ENCODE results near the gene SBDS.
"Not testable (repeated sequence)": the region's sequence is repeated elsewhere in the genome, so short reads cannot be mapped to it uniquely, and the experiment has no call there.

DNA sequence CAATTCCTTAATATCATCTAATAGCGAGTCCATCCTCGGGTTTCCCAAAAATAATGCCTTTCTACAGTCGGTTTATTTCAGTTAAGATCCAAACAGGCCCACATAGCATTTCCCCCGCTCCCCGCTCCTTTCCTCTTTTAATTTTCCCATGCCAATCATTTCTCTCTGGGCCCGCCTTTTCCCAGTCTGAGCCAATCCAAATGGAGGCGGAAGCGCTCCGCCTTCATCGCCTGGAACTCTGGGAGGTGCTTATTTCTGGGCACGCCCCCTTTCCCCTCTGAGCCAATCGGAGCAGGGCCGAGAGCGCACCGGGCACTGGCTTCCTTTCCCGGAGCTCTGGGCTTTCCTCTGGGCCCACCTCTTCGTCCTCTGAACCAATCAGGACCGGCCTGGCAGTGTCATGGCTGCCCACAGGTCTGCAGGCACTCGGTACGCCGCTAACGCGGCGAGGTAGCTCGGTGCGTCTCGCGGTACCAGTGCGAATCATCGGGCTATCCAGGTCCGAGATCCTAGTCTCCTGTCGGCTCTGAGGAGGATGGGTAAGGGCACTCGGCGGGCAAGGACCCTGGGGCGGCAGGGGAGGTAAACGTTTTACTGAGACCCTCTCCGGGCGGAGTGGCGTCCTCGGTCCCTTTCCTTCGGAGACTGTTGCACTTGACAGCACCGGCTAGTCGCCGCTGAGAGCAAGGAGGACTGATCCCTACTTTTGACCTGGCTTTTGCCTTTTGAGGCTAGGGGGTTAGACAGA lies 1.2 kb upstream of the SBDS start, which contains the start of gene TYW1:
- not testable (repeated sequence) for TF ChIP-seq CTCF (IDR thresholded peaks at IDR 0.05)
- TF ChIP-seq POLR2A (IDR thresholded peaks at IDR 0.05), result peak; percentile 75

Data from right lobe of liver (tissue), 4 donors.